HG03342 (cell line): ENCODE measurements around the gene ZNF107.

ENCODE experiments used
- ATAC-seq: cut with Tn5 transposase; IDR thresholded peaks from one replicate; pipeline ENCODE4 v1.9.1; 2021; ENCODE audit warnings: mild to moderate bottlenecking, moderate library complexity; ENCODE audit not compliant: unreplicated experiment

ZNF107 gene

DNA sequence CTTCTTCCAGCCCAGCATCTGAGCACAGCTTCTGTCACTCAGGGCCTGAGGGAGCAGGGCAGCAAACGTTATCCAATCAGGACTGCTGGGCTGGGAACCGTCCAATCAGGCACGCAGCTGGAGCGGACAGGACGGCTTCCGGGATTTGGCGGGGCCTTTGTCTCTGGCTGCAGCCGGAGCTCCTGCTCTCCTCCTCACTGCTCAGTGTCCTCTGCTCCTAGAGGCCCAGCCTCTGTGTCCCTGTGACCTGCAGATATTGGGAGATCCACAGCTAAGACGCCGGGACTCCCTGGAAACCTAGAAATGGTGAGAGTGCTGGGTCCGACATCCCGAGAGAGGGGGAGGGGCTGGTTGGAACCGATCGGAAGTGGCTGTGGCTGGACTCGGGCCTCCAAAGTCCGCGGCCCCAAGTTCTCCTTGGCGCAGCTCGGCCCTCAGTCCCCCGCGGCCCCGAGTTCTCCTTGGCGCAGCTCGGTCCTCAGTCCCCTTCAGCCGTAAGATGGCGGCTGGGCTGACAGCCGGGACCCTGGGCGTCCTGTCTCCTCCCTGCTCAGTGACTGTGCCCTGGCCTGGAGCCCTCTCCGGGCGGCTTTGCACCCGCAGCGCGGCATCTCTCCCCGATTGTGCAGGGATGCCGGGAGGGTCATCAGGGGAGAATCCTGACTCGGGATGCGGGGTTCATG, at the start of gene ZNF107:
ZNF107 (plus strand) TSS at position 154 of the 683 bp plus-strand sequence; CDS start at position 304, 150 bp downstream.
- peak; percentile 98 for ATAC-seq

DNA sequence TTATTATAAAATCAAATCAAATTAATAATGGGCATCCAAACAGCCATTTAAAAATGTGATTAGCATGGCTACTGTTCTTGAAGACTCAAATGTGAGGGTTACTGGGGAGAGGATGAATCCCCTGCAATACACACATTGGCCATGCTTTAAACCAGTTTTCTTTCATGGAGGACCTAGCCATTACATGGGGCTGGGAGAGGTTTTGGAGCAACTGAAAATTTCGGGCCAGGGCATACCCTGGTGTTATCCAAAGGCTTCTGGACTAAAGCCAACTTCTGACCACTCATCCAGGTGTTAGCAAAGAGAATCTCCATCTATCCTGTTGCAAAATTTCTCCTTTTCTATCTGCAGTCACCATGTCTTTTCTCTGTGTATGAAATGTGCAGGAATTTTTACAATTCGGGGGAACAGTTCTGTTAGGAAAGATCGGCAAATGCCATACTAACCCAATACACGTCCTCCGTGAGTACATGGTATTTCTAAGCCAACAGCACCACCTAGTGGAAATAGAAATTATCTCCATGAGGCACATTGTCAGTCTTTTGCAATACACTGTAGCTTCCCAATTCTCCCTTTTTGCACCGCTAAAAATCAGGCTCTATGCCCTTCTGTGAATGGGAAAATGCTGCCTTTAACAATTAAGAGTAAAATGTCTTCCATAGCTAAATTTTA, 47.0 kb upstream of the ZNF107 start:
- no peak for ATAC-seq

DNA sequence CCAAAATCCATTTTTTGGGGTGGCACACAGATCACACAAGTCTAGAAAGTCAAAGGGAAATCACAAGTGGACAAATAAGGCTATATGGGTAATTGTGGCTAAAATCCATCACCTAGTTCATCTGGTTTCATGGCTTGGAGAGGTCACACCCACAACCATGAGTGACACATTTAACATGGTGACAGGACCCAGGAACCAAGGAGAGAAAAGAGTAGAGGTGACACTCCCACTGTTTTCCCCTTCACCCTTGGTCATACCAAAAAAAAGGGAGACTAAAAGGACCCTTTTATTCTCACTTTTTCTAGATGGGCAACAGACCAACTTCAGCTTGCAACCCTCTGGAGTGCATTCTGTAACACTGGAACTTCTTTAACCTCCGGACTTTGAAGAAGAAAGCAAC, 46.2 kb upstream of the ZNF107 start:
- ATAC-seq, result no peak

- ATAC-seq, result no peak
These were observed 44.3 kb upstream of the ZNF107 start for GRCh38 chr7:64621656-64622055.

GRCh38 chr7:64625114-64626082, 40.5 kb upstream of the ZNF107 start:
- no peak for ATAC-seq

DNA sequence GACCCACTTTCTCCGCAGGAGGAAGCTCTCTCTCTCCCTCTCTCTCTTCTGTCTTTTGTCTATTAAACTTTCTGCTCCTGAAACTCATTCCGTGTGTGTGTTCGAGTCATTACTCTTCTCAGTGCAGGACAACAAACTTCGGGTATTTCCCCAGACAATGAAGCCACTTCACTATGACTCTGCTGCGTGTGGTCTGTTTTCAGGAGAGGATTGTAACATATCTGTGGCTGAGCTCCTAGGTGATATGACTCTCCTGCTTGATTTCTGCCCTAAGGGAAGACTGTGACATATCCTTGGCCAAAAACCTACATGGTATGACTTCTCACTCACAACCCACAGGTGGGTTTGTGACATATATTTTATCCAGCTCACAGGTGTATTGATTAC, 39.9 kb upstream of the ZNF107 start:
- ATAC-seq, result no peak

DNA sequence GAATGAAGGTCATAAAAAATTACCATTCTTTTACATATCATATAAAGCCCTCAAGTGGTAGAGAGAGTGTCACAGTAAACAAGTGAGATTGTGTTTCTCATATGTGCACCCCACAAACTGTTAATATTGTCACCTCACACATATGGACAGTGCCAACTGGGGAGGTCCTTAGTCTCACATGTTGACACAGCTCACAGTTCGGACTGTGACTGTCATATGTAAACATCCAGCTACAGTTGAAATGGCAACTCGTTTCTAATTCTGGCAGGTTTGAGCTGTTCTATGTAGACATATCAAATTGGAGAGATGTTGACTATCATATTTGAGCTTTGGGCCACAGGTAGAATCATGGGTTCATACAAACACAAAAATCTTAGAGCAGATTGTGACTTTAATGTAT, 39.4 kb upstream of the ZNF107 start:
- ATAC-seq, result no peak

GRCh38 chr7:64628192-64628591, 37.7 kb upstream of the ZNF107 start:
- ATAC-seq, result no peak

DNA sequence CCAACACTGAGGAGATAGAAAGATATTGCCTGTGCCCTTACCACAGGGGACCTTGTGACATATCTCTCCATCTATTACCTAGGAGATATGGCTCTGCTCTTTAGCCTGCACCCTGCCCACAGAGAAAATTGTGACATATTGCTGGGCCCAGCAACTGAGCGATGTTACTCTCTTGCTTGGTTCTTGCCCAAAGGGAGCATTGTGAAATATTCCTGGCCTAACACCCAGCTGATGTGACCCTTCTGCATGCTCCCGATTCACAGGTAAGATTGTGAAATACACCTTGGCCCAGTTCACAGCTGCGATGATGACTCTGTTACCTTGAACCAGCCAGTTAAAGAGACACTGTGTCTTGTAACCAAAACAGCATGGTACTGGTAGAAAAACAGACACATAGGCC, 37.2 kb upstream of the ZNF107 start:
- ATAC-seq, result no peak

DNA sequence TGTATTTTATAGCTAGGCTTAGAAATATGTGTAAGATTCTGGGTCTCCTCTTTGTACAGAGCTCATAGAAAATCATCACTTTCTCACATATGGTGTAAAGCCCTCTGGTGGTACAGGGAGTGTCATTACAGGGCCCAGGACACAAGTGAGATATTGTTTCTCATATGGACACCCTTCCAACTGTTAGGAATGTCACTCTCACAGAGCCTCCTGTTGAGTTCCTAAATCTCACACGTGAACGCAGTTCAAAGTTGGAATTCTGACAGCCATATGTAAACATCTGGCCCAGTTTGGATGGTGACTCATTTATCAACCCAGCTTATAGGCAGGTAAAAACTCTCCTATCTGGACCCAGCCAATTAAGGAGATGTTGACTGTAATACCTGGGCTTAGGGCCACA, 35.4 kb upstream of the ZNF107 start:
- ATAC-seq, result no peak

DNA sequence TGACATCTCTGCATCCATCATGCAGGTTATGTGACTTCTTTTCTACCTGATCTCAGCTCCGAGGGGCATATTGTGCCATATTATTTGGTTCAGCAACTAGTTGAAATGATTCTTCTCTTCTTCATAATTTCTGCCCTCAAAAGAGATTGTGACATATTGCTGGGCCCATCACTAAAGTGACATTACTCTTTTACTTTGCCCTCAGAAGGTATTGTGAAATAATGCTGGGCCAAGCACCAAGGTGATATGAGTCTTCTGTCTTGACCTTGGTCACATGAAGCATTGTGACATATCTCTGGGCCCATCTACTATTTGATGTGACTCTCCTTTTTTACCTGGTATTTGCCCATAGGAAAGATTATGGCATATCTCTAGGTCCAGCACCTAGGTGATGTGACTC, 33.9 kb upstream of the ZNF107 start:
- no peak for ATAC-seq

GRCh38 chr7:64633401-64633800, 32.5 kb upstream of the ZNF107 start:
- no peak for ATAC-seq

GRCh38 chr7:64634406-64635062, 31.4 kb upstream of the ZNF107 start:
- ATAC-seq, result no peak

GRCh38 chr7:64636386-64636785, 29.5 kb upstream of the ZNF107 start:
- no peak for ATAC-seq

DNA sequence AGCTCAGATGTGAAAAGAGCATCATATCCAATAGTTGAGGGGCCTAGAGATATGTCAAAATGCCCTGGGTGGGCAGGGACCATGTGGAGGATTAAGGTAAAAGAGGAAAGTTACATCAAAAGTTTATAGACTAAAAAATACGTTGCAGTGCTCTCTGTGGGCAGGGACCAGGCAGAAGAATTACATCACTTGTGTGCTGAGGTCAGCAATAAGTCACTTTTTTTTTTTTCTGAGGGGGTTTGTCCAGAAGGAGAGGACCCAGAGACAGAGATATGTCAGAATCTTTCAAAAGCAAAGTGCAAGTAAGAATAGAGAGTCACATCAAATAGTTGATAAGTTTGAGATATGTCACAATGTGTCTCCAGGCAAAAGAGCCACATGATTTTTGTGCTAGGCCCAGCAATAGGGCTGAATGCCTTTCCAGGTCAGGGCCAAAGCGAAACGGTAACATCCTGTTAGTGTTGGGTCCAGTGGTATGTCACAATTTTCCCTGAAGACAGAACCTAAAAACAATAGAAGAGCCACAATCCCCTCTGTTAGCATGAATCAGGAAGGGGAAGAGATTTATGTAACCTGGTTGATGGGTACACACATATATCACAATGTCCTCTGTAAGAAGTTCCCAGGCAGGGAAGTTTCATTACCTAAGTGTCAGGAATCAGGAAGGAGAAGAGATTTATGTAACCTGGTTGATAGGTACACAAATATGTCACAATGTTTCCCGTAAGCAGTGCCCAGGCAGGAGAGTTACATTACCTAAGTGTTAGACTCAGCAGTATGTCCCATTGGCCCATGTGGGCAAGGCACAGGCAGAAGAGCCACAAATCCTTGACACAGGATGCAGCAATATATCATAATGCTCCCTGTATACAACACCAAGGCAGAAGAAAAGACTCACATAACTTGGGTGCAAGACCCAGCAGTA, 28.1 kb upstream of the ZNF107 start:
- no peak for ATAC-seq

GRCh38 chr7:64638822-64639221, 27.1 kb upstream of the ZNF107 start:
- no peak for ATAC-seq

GRCh38 chr7:64639267-64640001, 26.5 kb upstream of the ZNF107 start:
- ATAC-seq, result no peak

GRCh38 chr7:64640504-64640903, 25.4 kb upstream of the ZNF107 start:
- ATAC-seq, result no peak

DNA sequence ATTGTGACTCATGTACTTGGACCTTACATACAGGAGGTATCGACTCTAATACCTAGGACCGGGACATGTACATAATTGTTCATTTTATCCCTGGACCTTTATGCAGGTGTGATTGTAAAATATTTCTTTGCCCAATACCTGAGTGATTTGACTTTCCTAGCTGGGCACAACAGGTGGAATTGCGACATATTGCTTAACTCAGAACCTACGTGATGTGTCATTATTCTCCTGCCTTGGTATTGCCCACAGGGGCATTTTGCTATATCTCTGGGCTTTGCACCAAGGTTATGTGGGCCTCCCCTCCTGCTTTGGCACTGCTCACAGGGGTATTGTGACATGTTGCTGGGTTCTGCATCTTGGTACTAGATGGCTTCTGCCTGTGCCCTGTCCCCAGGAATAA, 23.9 kb upstream of the ZNF107 start:
- no peak for ATAC-seq
